H9 (cell line): ENCODE results near the gene RASL10B. TPM values are rescaled to one million over a fixed set of nuclear protein-coding genes. Genes with fewer than 3 reads are reported as not detected.

Source experiments
- DNase-seq: peaks from one replicate; pipeline ENCODE4 v3.0.0-alpha.2; 2017
- H2AFZ ChIP-seq: one replicate; pipeline ENCODE4 v1.6.1; 2013; ENCODE audit warnings: mild to moderate bottlenecking, low read length, control low read depth, moderate library complexity
- H2AK5ac ChIP-seq: 2 replicates; pipeline ENCODE4 v1.6.1; 2013; ENCODE audit warnings: low read length, control low read depth, mixed read lengths; ENCODE audit not compliant: insufficient read length
- H2BK120ac ChIP-seq: one replicate; pipeline ENCODE4 v1.6.1; 2013; ENCODE audit warnings: low read depth, mild to moderate bottlenecking, low read length, control low read depth, inconsistent platforms; ENCODE audit not compliant: poor library complexity, severe bottlenecking
- H2BK12ac ChIP-seq: 2 replicates; pipeline ENCODE4 v1.6.1; 2013; ENCODE audit warnings: low read length, control low read depth, mixed read lengths, low read depth; ENCODE audit not compliant: insufficient read length
- H2BK15ac ChIP-seq: 2 replicates; pipeline ENCODE4 v1.6.1; 2013; ENCODE audit warnings: low read depth, low read length, control low read depth
- H2BK20ac ChIP-seq: one replicate; pipeline ENCODE4 v1.6.1; 2013; ENCODE audit warnings: low read depth, mild to moderate bottlenecking, low read length, control low read depth, inconsistent platforms; ENCODE audit not compliant: poor library complexity, severe bottlenecking
- H2BK5ac ChIP-seq: 2 replicates; pipeline ENCODE4 v1.6.1; 2013; ENCODE audit warnings: low read length, control low read depth, mixed read lengths; ENCODE audit not compliant: insufficient read length
- H3K14ac ChIP-seq: 2 replicates; pipeline ENCODE4 v1.6.1; 2013; ENCODE audit warnings: low read length, control low read depth; ENCODE audit not compliant: insufficient read depth
- H3K18ac ChIP-seq: 2 replicates; pipeline ENCODE4 v1.6.1; 2013; ENCODE audit warnings: low read depth, mild to moderate bottlenecking, mixed read lengths, low read length, control low read depth; ENCODE audit not compliant: insufficient read length
- H3K23ac ChIP-seq: 2 replicates; pipeline ENCODE4 v1.6.1; 2013; ENCODE audit warnings: low read length, control low read depth, mixed read lengths, low read depth; ENCODE audit not compliant: insufficient read length
- H3K23me2 ChIP-seq: 2 replicates; pipeline ENCODE4 v1.6.1; 2013; ENCODE audit warnings: low read depth, mild to moderate bottlenecking, mixed read lengths, low read length, control low read depth; ENCODE audit not compliant: insufficient read length, poor library complexity, severe bottlenecking
- H3K27ac ChIP-seq: 2 replicates; pipeline ENCODE4 v1.5.1; 2013; ENCODE audit warnings: low read length, control low read depth, mixed read lengths, low read depth; ENCODE audit not compliant: insufficient read length
- H3K27me3 ChIP-seq: 2 replicates; pipeline ENCODE4 v1.6.1; 2013; ENCODE audit warnings: low read length, control low read depth, inconsistent platforms; ENCODE audit not compliant: insufficient read depth
- H3K4ac ChIP-seq: 2 replicates; pipeline ENCODE4 v1.6.1; 2013; ENCODE audit warnings: low read depth, mild to moderate bottlenecking, control low read depth, inconsistent platforms, low read length, moderate library complexity
- H3K4me1 ChIP-seq: 2 replicates; pipeline ENCODE4 v1.6.1; 2013; ENCODE audit warnings: low read length, control low read depth, inconsistent platforms; ENCODE audit not compliant: insufficient read depth
- H3K4me2 ChIP-seq: 2 replicates; pipeline ENCODE4 v1.6.1; 2013; ENCODE audit warnings: low read length, control low read depth, mixed read lengths; ENCODE audit not compliant: insufficient read length, insufficient read depth
- H3K56ac ChIP-seq: 2 replicates; pipeline ENCODE4 v1.6.1; 2013; ENCODE audit warnings: low read depth, mild to moderate bottlenecking, mixed read lengths, low read length, control low read depth; ENCODE audit not compliant: insufficient read length
- H3K79me1 ChIP-seq: 2 replicates; pipeline ENCODE4 v1.6.1; 2013; ENCODE audit warnings: low read depth, mild to moderate bottlenecking, moderate library complexity, low read length, control low read depth, inconsistent platforms; ENCODE audit not compliant: insufficient read depth, poor library complexity, severe bottlenecking
- H3K79me2 ChIP-seq: 2 replicates; pipeline ENCODE4 v1.6.1; 2013; ENCODE audit warnings: low read length, control low read depth, inconsistent platforms; ENCODE audit not compliant: insufficient read depth
- H3K9ac ChIP-seq: 2 replicates; pipeline ENCODE4 v1.6.1; 2013; ENCODE audit warnings: low read length, control low read depth, mixed read lengths; ENCODE audit not compliant: insufficient read length; ENCODE audit errors: extremely low read depth
- H3K9me3 ChIP-seq: one replicate; pipeline ENCODE4 v1.6.1; 2013; ENCODE audit warnings: low read depth, low read length, inconsistent platforms; ENCODE audit not compliant: control insufficient read depth
- H3T11ph ChIP-seq: one replicate; pipeline ENCODE4 v1.6.1; 2013; ENCODE audit warnings: mild to moderate bottlenecking, low read length, control low read depth, inconsistent platforms
- H4K20me1 ChIP-seq: one replicate; pipeline ENCODE4 v1.6.1; 2013; ENCODE audit not compliant: control insufficient read depth, insufficient read length, insufficient read depth
- H4K5ac ChIP-seq: 2 replicates; pipeline ENCODE4 v1.6.1; 2013; ENCODE audit warnings: low read depth, mild to moderate bottlenecking, mixed read lengths, low read length, control low read depth; ENCODE audit not compliant: insufficient read length
- H4K8ac ChIP-seq: replicated peaks from 2 replicates; pipeline ENCODE4 v1.6.1; 2013; ENCODE audit warnings: low read length, control low read depth, mixed read lengths, low read depth; ENCODE audit not compliant: insufficient read length
- H4K91ac ChIP-seq: 2 replicates; pipeline ENCODE4 v1.6.1; 2013; ENCODE audit warnings: low read depth, mild to moderate bottlenecking, moderate library complexity, mixed read lengths, low read length, control low read depth; ENCODE audit not compliant: insufficient read length
- H3K27ac Mint-ChIP-seq, 3 experiments: 2 replicates in 2 of 3; 3 replicates in 1 of 3; pipeline ENCODE4 v1.8.0; 2020 to 2021; ENCODE audit warnings: mixed read lengths in 3 of 3, mild to moderate bottlenecking in 1 of 3, moderate library complexity in 1 of 3
- H3K27me3 Mint-ChIP-seq: 2 replicates; pipeline ENCODE4 v1.8.0; 2021; ENCODE audit warnings: low read depth, mild to moderate bottlenecking, moderate library complexity, mixed read lengths
- H3K36me3 Mint-ChIP-seq, 3 experiments: 2 replicates in 2 of 3; 3 replicates in 1 of 3; pipeline ENCODE4 v1.8.0; 2020 to 2021; ENCODE audit warnings: low read depth in 3 of 3, mixed read lengths in 3 of 3; ENCODE audit not compliant: insufficient read depth in 1 of 3
- H3K4me1 Mint-ChIP-seq, 2 experiments: 2 replicates each; pipeline ENCODE4 v1.8.0; 2020; ENCODE audit warnings: mixed read lengths in 2 of 2
- H3K4me3 Mint-ChIP-seq, 2 experiments: 2 replicates in 1 of 2; 3 replicates in 1 of 2; pipeline ENCODE4 v1.8.0; 2020 to 2021; ENCODE audit warnings: mild to moderate bottlenecking in 2 of 2, mixed read lengths in 2 of 2, moderate library complexity in 1 of 2
- H3K9me3 Mint-ChIP-seq, 2 experiments: 2 replicates in 1 of 2; 3 replicates in 1 of 2; pipeline ENCODE4 v1.8.0; 2020; ENCODE audit warnings: mild to moderate bottlenecking in 2 of 2, mixed read lengths in 2 of 2, moderate library complexity in 1 of 2
- CTCF ChIP-seq: fragments of 200-600 bp; sonication (generic); conservative IDR thresholded peaks from 3 replicates; pipeline ENCODE4 v1.8.0; 2021; ENCODE audit warnings: antibody characterized with exemption, mild to moderate bottlenecking
- WGBS: extraction: QIAGEN DNeasy Blood & Tissue Kit; methylation state at CpG from one replicate; pipeline ENCODE4 v1.1.7; 2013; ENCODE audit warnings: missing lambda C conversion rate, low lambda C conversion rate, mixed read lengths; ENCODE audit not compliant: insufficient read length; ENCODE audit errors: extremely low coverage; 5-methylcytosine and 5-hydroxymethylcytosine counted together
- total RNA-seq: library from RNA; stranded (reverse); gene quantifications from 2 replicates; pipeline ENCODE4 v1.2.1, GENCODE V29; 2021

RASL10B gene
- total RNA-seq, 1 experiment from 2014 or later: 15.9 TPM

GRCh38 chr17:35733366-35733765 lies 1.9 kb downstream of the RASL10B start:
- no peak for DNase-seq
- Histone ChIP-seq H3K18ac (no peak overlapping the region), H3K79me2 (no peaks in the 10 kb centered on the region), H3K27me3 (no peaks in the 10 kb centered on the region), H3K4me2 (no peak overlapping the region), H2BK5ac (no peak overlapping the region), H3K79me1 (no peaks in the 10 kb centered on the region), H3K9me3 (no peaks in the 10 kb centered on the region), H4K5ac (no peak overlapping the region), H3K23me2 (peaks cover 6% of the 10 kb centered on the region), H3K27ac (no peak overlapping the region), H4K91ac (no peak overlapping the region), H2AFZ (no peak overlapping the region), H3T11ph (no peak overlapping the region), H3K23ac (no peak overlapping the region), H3K4ac (no peak overlapping the region), H2BK12ac (no peak overlapping the region), H3K4me1 (peaks cover 3% of the 10 kb centered on the region; the same call in 1 of the 2 replicates), H2BK20ac (no peak overlapping the region), H2BK120ac (no peak overlapping the region), H3K14ac (no peak overlapping the region), H3K56ac (no peak overlapping the region), H2AK5ac (no peak overlapping the region), H4K20me1 (no peaks in the 10 kb centered on the region), H2BK15ac (no peak overlapping the region), H4K8ac (no peak overlapping the region), H3K9ac (no peak overlapping the region)
- H3K4me3 Mint-ChIP-seq: peak overlapping the region in 1 of 2 experiments; percentile 92; a peak in 1 of 5 replicates
- TF ChIP-seq CTCF: no peak
- peaks cover 29 to 36% of the 10 kb centered on the region in 2 experiments for H3K4me1 Mint-ChIP-seq
- no CpG with 5 or more reads among the region's 6 CpGs for WGBS
- no peak overlapping the region for H3K27ac Mint-ChIP-seq
- no peaks in the 10 kb centered on the region; a peak in 1 of 7 replicates for H3K36me3 Mint-ChIP-seq
- no peaks in the 10 kb centered on the region for H3K9me3 Mint-ChIP-seq
- peaks cover 39% of the 10 kb centered on the region for H3K27me3 Mint-ChIP-seq
